Measurements from ENCODE around the gene SNTG2.

The SNTG2 gene

GRCh38 chr2:1266351-1266750 lies 315.7 kb downstream of the SNTG2 start:
- Histone ChIP-seq H3K36me3 (ENCODE audit: insufficient read depth, low read length) (no peaks in the 10 kb centered on the region), H3K9me3 (ENCODE audit: low read depth, low read length) (no peaks in the 10 kb centered on the region), H3K27ac (no peak overlapping the region), H3K4me3 (no peak overlapping the region), H3K9ac (ENCODE audit: insufficient read length) (no peak overlapping the region)
- TF ChIP-seq FOXP2 (optimal IDR thresholded peaks at IDR 0.05; ENCODE audit: control extremely low read depth, extremely low read length, insufficient read depth): no peak
- no peak for TF ChIP-seq EZH2 (IDR thresholded peaks at IDR 0.05)
- TF ChIP-seq POLR2AphosphoS5 (IDR thresholded peaks at IDR 0.05; ENCODE audit: borderline replicate concordance, low read depth, low read length): no peak
- DNase-seq (ENCODE audit: low read depth, low spot score): no peak

GRCh38 chr2:1268034-1268433 lies 317.4 kb downstream of the SNTG2 start:
- Histone ChIP-seq H3K27ac (no peak overlapping the region), H3K9me3 (ENCODE audit: low read depth, low read length) (no peaks in the 10 kb centered on the region), H3K9ac (ENCODE audit: insufficient read length) (no peak overlapping the region), H3K4me3 (no peak overlapping the region), H3K36me3 (ENCODE audit: insufficient read depth, low read length) (no peaks in the 10 kb centered on the region)
- TF ChIP-seq FOXP2 (optimal IDR thresholded peaks at IDR 0.05; ENCODE audit: control extremely low read depth, extremely low read length, insufficient read depth) (no peak), EZH2 (IDR thresholded peaks at IDR 0.05) (no peak), POLR2AphosphoS5 (IDR thresholded peaks at IDR 0.05; ENCODE audit: borderline replicate concordance, low read depth, low read length) (no peak)
- DNase-seq (ENCODE audit: low read depth, low spot score): no peak

GRCh38 chr2:1269812-1270211 lies 319.2 kb downstream of the SNTG2 start:
- Histone ChIP-seq H3K36me3 (ENCODE audit: insufficient read depth, low read length) (no peaks in the 10 kb centered on the region), H3K9me3 (ENCODE audit: low read depth, low read length) (no peaks in the 10 kb centered on the region), H3K27ac (no peak overlapping the region), H3K9ac (ENCODE audit: insufficient read length) (no peak overlapping the region), H3K4me3 (no peak overlapping the region)
- no peak for TF ChIP-seq EZH2 (IDR thresholded peaks at IDR 0.05)
- TF ChIP-seq POLR2AphosphoS5 (IDR thresholded peaks at IDR 0.05; ENCODE audit: borderline replicate concordance, low read depth, low read length): no peak
- no peak for TF ChIP-seq FOXP2 (optimal IDR thresholded peaks at IDR 0.05; ENCODE audit: control extremely low read depth, extremely low read length, insufficient read depth)
- DNase-seq (ENCODE audit: low read depth, low spot score): no peak

GRCh38 chr2:1272835-1273234 lies 322.2 kb downstream of the SNTG2 start:
- DNase-seq (ENCODE audit: low read depth, low spot score): no peak
- Histone ChIP-seq H3K4me3 (no peak overlapping the region), H3K27ac (no peak overlapping the region), H3K36me3 (ENCODE audit: insufficient read depth, low read length) (no peaks in the 10 kb centered on the region), H3K9ac (ENCODE audit: insufficient read length) (no peak overlapping the region), H3K9me3 (ENCODE audit: low read depth, low read length) (no peaks in the 10 kb centered on the region)
- TF ChIP-seq FOXP2 (optimal IDR thresholded peaks at IDR 0.05; ENCODE audit: control extremely low read depth, extremely low read length, insufficient read depth): no peak
- no peak for TF ChIP-seq POLR2AphosphoS5 (IDR thresholded peaks at IDR 0.05; ENCODE audit: borderline replicate concordance, low read depth, low read length)
- no peak for TF ChIP-seq EZH2 (IDR thresholded peaks at IDR 0.05)

GRCh38 chr2:1277634-1278033 lies 327.0 kb downstream of the SNTG2 start:
- Histone ChIP-seq H3K4me3 (no peak overlapping the region), H3K27ac (no peak overlapping the region), H3K36me3 (ENCODE audit: insufficient read depth, low read length) (no peaks in the 10 kb centered on the region), H3K9me3 (ENCODE audit: low read depth, low read length) (no peaks in the 10 kb centered on the region), H3K9ac (ENCODE audit: insufficient read length) (no peak overlapping the region)
- TF ChIP-seq FOXP2 (optimal IDR thresholded peaks at IDR 0.05; ENCODE audit: control extremely low read depth, extremely low read length, insufficient read depth) (no peak), POLR2AphosphoS5 (IDR thresholded peaks at IDR 0.05; ENCODE audit: borderline replicate concordance, low read depth, low read length) (no peak)
- DNase-seq (ENCODE audit: low read depth, low spot score): no peak

GRCh38 chr2:1278125-1278524 lies 327.5 kb downstream of the SNTG2 start:
- Histone ChIP-seq H3K9me3 (ENCODE audit: low read depth, low read length) (no peaks in the 10 kb centered on the region), H3K27ac (no peak overlapping the region), H3K9ac (ENCODE audit: insufficient read length) (no peak overlapping the region), H3K36me3 (ENCODE audit: insufficient read depth, low read length) (no peaks in the 10 kb centered on the region), H3K4me3 (no peak overlapping the region)
- TF ChIP-seq POLR2AphosphoS5 (IDR thresholded peaks at IDR 0.05; ENCODE audit: borderline replicate concordance, low read depth, low read length) (no peak), EZH2 (IDR thresholded peaks at IDR 0.05) (no peak), FOXP2 (optimal IDR thresholded peaks at IDR 0.05; ENCODE audit: control extremely low read depth, extremely low read length, insufficient read depth) (no peak)
- DNase-seq (ENCODE audit: low read depth, low spot score): no peak

GRCh38 chr2:1278861-1279260 lies 328.2 kb downstream of the SNTG2 start:
- no peak overlapping the region for H3K9ac ChIP-seq (ENCODE audit: insufficient read length)
- no peaks in the 10 kb centered on the region for H3K9me3 ChIP-seq (ENCODE audit: low read depth, low read length)
- H3K36me3 ChIP-seq (ENCODE audit: insufficient read depth, low read length): no peaks in the 10 kb centered on the region
- TF ChIP-seq POLR2AphosphoS5 (IDR thresholded peaks at IDR 0.05; ENCODE audit: borderline replicate concordance, low read depth, low read length): no peak
- no peak for TF ChIP-seq EZH2 (IDR thresholded peaks at IDR 0.05)
- no peak for TF ChIP-seq FOXP2 (optimal IDR thresholded peaks at IDR 0.05; ENCODE audit: control extremely low read depth, extremely low read length, insufficient read depth)
- no peak for DNase-seq (ENCODE audit: low read depth, low spot score)
- no peak overlapping the region for H3K4me3 ChIP-seq
- H3K27ac ChIP-seq: no peak overlapping the region

- Histone ChIP-seq H3K9ac (ENCODE audit: insufficient read length) (no peak overlapping the region), H3K4me3 (no peak overlapping the region), H3K9me3 (ENCODE audit: low read depth, low read length) (no peaks in the 10 kb centered on the region), H3K36me3 (ENCODE audit: insufficient read depth, low read length) (no peaks in the 10 kb centered on the region), H3K27ac (no peak overlapping the region)
- no peak for DNase-seq (ENCODE audit: low read depth, low spot score)
- no peak for TF ChIP-seq POLR2AphosphoS5 (IDR thresholded peaks at IDR 0.05; ENCODE audit: borderline replicate concordance, low read depth, low read length)
- no peak for TF ChIP-seq FOXP2 (optimal IDR thresholded peaks at IDR 0.05; ENCODE audit: control extremely low read depth, extremely low read length, insufficient read depth)
These were observed 331.9 kb downstream of the SNTG2 start for GRCh38 chr2:1282552-1282951.

GRCh38 chr2:1283020-1283801 lies 332.6 kb downstream of the SNTG2 start:
- H3K9ac ChIP-seq (ENCODE audit: insufficient read length): no peak overlapping the region
- no peak for DNase-seq (ENCODE audit: low read depth, low spot score)
- no peaks in the 10 kb centered on the region for H3K36me3 ChIP-seq (ENCODE audit: insufficient read depth, low read length)
- no peak overlapping the region for H3K4me3 ChIP-seq
- no peak overlapping the region for H3K27ac ChIP-seq
- H3K9me3 ChIP-seq (ENCODE audit: low read depth, low read length): no peaks in the 10 kb centered on the region
- TF ChIP-seq EZH2 (IDR thresholded peaks at IDR 0.05) (no peak), FOXP2 (optimal IDR thresholded peaks at IDR 0.05; ENCODE audit: control extremely low read depth, extremely low read length, insufficient read depth) (no peak), POLR2AphosphoS5 (IDR thresholded peaks at IDR 0.05; ENCODE audit: borderline replicate concordance, low read depth, low read length) (no peak)
